Spleen (tissue), 7 donors: ENCODE data around the gene CHD5.

ENCODE experiments used
- CTCF ChIP-seq, 11 experiments: fragments of 200-600 bp in 7 of 11; fragments of 450-650 bp in 4 of 11; sonication (generic) in 4 of 11; IDR thresholded peaks in 8 of 11; conservative IDR thresholded peaks in 3 of 11; 1 replicate in 7 of 11; 2 replicates in 4 of 11; pipeline versions ENCODE4 v1.4.0 to v1.8.0; 2016 to 2021; ENCODE audit warnings: antibody characterized with exemption in 11 of 11, inconsistent platforms in 4 of 11, mild to moderate bottlenecking in 1 of 11
- POLR2A ChIP-seq, 3 donors: fragments of 450-650 bp; IDR thresholded peaks; one replicate each; pipeline ENCODE4 v1.5.1; 2017; ENCODE audit warnings: antibody characterized with exemption in 3 of 3, mild to moderate bottlenecking in 1 of 3
- POLR2AphosphoS5 ChIP-seq, 3 donors: sonication (generic); formaldehyde crosslinking; IDR thresholded peaks; one replicate each; pipeline ENCODE4 v1.5.1; 2017; ENCODE audit warnings: antibody characterized with exemption in 3 of 3
- donor health status: DM: no; HTN: no; CAD: no; lungs with moderate emphysema.
- donor health status: DM: no; HTN: no; CAD: no.
- donor health status: DM: no; HTN: no; CAD: no.

- TF ChIP-seq CTCF (IDR thresholded peaks at IDR 0.05 in 8 of 11, conservative IDR thresholded peaks at IDR 0.05 in 3 of 11) (no peak), POLR2A (IDR thresholded peaks at IDR 0.05) (no peak), POLR2AphosphoS5 (IDR thresholded peaks at IDR 0.05) (no peak)
Observed at GRCh38 chr1:6121021-6121421, 59.1 kb downstream of the CHD5 start.
